Measurements from ENCODE around the gene STK40.

- TF ChIP-seq PCBP1 (IDR thresholded peaks at IDR 0.05; ENCODE audit: low read depth, low read length, poor library complexity, severe bottlenecking) (no peak), GABPA (tag; conservative IDR thresholded peaks at IDR 0.05; ENCODE audit: low read depth) (no peak), MYBL2 (IDR thresholded peaks at IDR 0.05; ENCODE audit: low read depth) (no peak), MYBL2 (CRISPR knock-in tag; IDR thresholded peaks at IDR 0.05; ENCODE audit: borderline replicate concordance) (no peak)
These were observed 36.5 kb downstream of the STK40 start for GRCh38 chr1:36349241-36349671.
